ENCODE data around the gene TM4SF18.
A peak's percentile ranks its signal among the peaks of the same experiment; 100 is the strongest.

Gene TM4SF18

DNA sequence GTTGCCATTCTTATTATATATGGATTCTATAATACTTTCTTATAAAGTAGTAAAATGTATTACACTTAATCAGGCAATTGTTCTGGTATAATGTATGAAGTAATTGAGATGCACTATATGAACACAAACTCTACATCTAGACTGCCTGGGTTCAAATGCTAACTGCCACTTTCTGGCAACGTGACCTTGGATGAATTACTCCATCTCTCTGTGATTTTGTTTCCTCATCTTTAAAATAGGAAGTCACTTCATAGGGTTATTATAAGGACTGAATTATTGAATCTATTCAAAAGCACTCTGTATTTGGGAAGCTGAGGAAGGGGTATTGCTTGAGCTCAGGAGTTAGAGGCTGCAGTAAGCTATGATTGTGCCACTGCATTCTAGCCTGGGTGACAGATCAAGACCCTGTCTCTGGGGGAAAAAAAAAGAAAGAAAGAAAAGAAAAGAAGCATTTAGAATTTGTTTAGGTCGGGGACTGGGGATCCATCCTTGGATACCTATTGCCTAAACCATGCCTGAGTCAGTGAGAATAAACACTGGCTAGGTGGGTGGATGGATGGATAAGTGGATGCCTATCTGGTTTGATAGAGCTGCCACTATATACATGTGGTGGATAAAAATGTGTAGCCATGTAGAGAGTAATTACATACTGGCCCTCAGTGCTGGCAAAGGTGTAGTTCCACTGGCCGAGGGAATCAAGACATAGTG, 41.5 kb upstream of the TM4SF18 start:
- H4K91ac ChIP-seq (ENCODE audit: low read depth, low read length, poor library complexity), result no peak overlapping the region
- no peak overlapping the region for H2AFZ ChIP-seq (ENCODE audit: low read length)
- H3K18ac ChIP-seq (ENCODE audit: low read length), result no peak overlapping the region
- no peaks in the 10 kb centered on the region for H3K27me3 ChIP-seq (ENCODE audit: control insufficient read depth in 3 of 3, insufficient read depth in 3 of 3, low read depth in 1 of 3, low read length in 3 of 3)
- DNase-seq (ENCODE audit: low spot score), result no peak
- H3K14ac ChIP-seq (ENCODE audit: low read length), result no peak overlapping the region
- WGBS, 2 donors (ENCODE audit: extremely low coverage in 2 of 2, insufficient read length in 2 of 2, insufficient replicate concordance in 1 of 2), result no CpG with 5 or more reads among the region's 3 CpGs
- no peaks in the 10 kb centered on the region for H3K9me3 ChIP-seq (replicated peaks in 1 of 2; ENCODE audit: control insufficient read depth in 2 of 2, insufficient read depth in 1 of 2, low read depth in 1 of 2, low read length in 2 of 2)
- H3K4me2 ChIP-seq (ENCODE audit: insufficient read depth, low read length, poor library complexity, severe bottlenecking), result no peak overlapping the region
- peak overlapping the region; percentile 9 for H3K9ac ChIP-seq (ENCODE audit: low read depth, low read length, poor library complexity)
- H2BK120ac ChIP-seq (ENCODE audit: low read depth, low read length), result no peak overlapping the region
- H3K4me1 ChIP-seq (ENCODE audit: control insufficient read depth in 2 of 2, insufficient read depth in 1 of 2, low read depth in 1 of 2, low read length in 2 of 2), result peaks cover 2 to 6% of the 10 kb centered on the region in 2 donors
- H4K8ac ChIP-seq (ENCODE audit: low read depth, low read length), result no peak overlapping the region
- no peaks in the 10 kb centered on the region for H3K79me1 ChIP-seq (ENCODE audit: low read depth, low read length)
- H2BK15ac ChIP-seq (ENCODE audit: low read length), result no peak overlapping the region
- no peak overlapping the region for H2AK5ac ChIP-seq (ENCODE audit: low read depth, low read length)
- no peak overlapping the region for H3K4me3 ChIP-seq (ENCODE audit: low read length in 2 of 2)
- H2BK12ac ChIP-seq (ENCODE audit: low read length), result no peak overlapping the region
- H3K4ac ChIP-seq (ENCODE audit: low read length), result no peak overlapping the region
- H2BK5ac ChIP-seq (ENCODE audit: low read length), result no peak overlapping the region
- no peak overlapping the region for H3K27ac ChIP-seq (replicated peaks; ENCODE audit: low read length)
- no peaks in the 10 kb centered on the region for H3K36me3 ChIP-seq (replicated peaks in 1 of 2; ENCODE audit: control insufficient read depth in 2 of 2, insufficient read depth in 2 of 2, low read length in 2 of 2)
- H3K23ac ChIP-seq (ENCODE audit: low read depth, low read length, poor library complexity), result no peak overlapping the region

DNA sequence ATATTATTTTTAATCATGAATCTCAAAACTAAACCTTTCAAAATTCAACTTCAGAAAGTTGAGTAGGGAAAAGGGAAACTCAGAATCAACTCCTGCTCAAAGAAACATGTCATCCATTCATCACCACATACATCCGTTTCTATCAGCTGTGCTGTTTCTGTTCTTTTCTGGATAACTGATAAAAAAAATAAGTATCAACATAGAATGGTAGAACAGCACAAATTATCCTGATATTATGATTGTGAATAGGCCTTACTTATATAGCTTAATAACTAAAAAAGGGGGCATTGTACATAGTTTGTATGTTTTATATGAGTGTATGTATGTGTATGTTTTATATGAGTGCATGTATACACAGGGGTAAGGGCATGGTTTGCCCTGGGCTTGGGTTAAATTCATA, 41.0 kb upstream of the TM4SF18 start:
- no peak overlapping the region for H2BK5ac ChIP-seq (ENCODE audit: low read length)
- no peak overlapping the region for H2AK5ac ChIP-seq (ENCODE audit: low read depth, low read length)
- H3K9me3 ChIP-seq (replicated peaks in 1 of 2; ENCODE audit: control insufficient read depth in 2 of 2, insufficient read depth in 1 of 2, low read depth in 1 of 2, low read length in 2 of 2), result no peaks in the 10 kb centered on the region
- H3K23ac ChIP-seq (ENCODE audit: low read depth, low read length, poor library complexity), result no peak overlapping the region
- no peak overlapping the region for H4K91ac ChIP-seq (ENCODE audit: low read depth, low read length, poor library complexity)
- WGBS, 2 donors (ENCODE audit: extremely low coverage in 2 of 2, insufficient read length in 2 of 2, insufficient replicate concordance in 1 of 2), result no CpG with 5 or more reads among the region's 1 CpG
- H2BK120ac ChIP-seq (ENCODE audit: low read depth, low read length), result no peak overlapping the region
- no peaks in the 10 kb centered on the region for H3K36me3 ChIP-seq (replicated peaks in 1 of 2; ENCODE audit: control insufficient read depth in 2 of 2, insufficient read depth in 2 of 2, low read length in 2 of 2)
- H3K9ac ChIP-seq (ENCODE audit: low read depth, low read length, poor library complexity), result no peak overlapping the region
- H3K4me1 ChIP-seq (ENCODE audit: control insufficient read depth in 2 of 2, insufficient read depth in 1 of 2, low read depth in 1 of 2, low read length in 2 of 2), result peaks cover 2 to 6% of the 10 kb centered on the region in 2 donors
- H2BK15ac ChIP-seq (ENCODE audit: low read length), result no peak overlapping the region
- no peak overlapping the region for H2AFZ ChIP-seq (ENCODE audit: low read length)
- no peak overlapping the region for H2BK12ac ChIP-seq (ENCODE audit: low read length)
- no peaks in the 10 kb centered on the region for H3K27me3 ChIP-seq (ENCODE audit: control insufficient read depth in 3 of 3, insufficient read depth in 3 of 3, low read depth in 1 of 3, low read length in 3 of 3)
- H3K4ac ChIP-seq (ENCODE audit: low read length), result no peak overlapping the region
- DNase-seq (ENCODE audit: low spot score), result no peak
- H3K4me2 ChIP-seq (ENCODE audit: insufficient read depth, low read length, poor library complexity, severe bottlenecking), result no peak overlapping the region
- H3K79me1 ChIP-seq (ENCODE audit: low read depth, low read length), result no peaks in the 10 kb centered on the region
- no peak overlapping the region for H3K4me3 ChIP-seq (ENCODE audit: low read length in 2 of 2)
- no peak overlapping the region for H3K14ac ChIP-seq (ENCODE audit: low read length)
- no peak overlapping the region for H4K8ac ChIP-seq (ENCODE audit: low read depth, low read length)
- no peak overlapping the region for H3K18ac ChIP-seq (ENCODE audit: low read length)
- no peak overlapping the region for H3K27ac ChIP-seq (replicated peaks; ENCODE audit: low read length)

DNA sequence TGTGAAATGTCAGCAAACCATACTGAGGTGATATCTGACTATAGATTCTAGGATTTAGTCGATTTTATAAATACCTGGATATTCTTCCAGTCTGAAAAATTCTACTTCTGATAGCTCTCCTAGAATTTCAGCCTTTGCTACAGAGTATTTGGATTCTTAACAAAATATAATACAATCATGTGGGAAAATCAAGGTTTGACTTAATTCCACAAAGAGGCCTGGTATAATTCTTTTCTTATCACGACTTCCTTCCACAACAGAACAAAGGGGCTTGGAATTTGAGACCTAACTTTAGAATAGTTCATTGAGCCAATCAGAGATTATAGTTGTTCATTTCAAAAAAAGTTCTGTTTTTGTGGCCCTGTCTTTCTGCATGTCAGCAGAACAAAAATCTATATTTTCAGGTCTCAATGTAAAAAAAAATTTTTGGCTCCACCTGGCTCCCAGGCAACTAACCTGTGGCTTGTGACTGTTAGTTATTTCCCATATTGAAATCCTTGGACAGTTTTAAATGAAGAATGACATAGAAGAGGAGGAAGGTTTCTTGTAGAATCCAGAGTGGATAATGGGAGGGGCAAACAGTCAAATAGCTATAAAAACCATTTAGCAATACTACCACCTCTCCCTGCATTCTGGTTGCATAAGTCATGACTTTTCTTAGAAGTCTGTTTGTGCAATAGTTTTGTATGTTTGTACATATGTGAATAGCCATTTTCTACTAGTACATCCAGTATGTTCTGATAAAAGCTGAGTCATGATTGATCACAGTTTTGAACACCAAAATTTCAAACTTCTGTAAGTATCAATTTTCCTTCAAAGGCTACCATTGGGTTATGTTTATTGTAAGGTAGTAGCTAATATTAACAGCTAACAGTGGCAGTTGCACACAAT, 40.0 kb upstream of the TM4SF18 start:
- no CpG with 5 or more reads among the region's 2 CpGs for WGBS, 2 donors (ENCODE audit: extremely low coverage in 2 of 2, insufficient read length in 2 of 2, insufficient replicate concordance in 1 of 2)
- Histone ChIP-seq H3K18ac (ENCODE audit: low read length) (no peak overlapping the region), H3K9ac (ENCODE audit: low read depth, low read length, poor library complexity) (no peak overlapping the region), H3K9me3 (replicated peaks in 1 of 2; ENCODE audit: control insufficient read depth in 2 of 2, insufficient read depth in 1 of 2, low read depth in 1 of 2, low read length in 2 of 2) (no peaks in the 10 kb centered on the region), H3K27ac (replicated peaks; ENCODE audit: low read length) (no peak overlapping the region), H2BK15ac (ENCODE audit: low read length) (no peak overlapping the region), H2AFZ (ENCODE audit: low read length) (no peak overlapping the region), H3K36me3 (replicated peaks in 1 of 2; ENCODE audit: control insufficient read depth in 2 of 2, insufficient read depth in 2 of 2, low read length in 2 of 2) (no peaks in the 10 kb centered on the region), H3K14ac (ENCODE audit: low read length) (no peak overlapping the region), H3K23ac (ENCODE audit: low read depth, low read length, poor library complexity) (no peak overlapping the region), H2BK5ac (ENCODE audit: low read length) (no peak overlapping the region), H3K27me3 (ENCODE audit: control insufficient read depth in 3 of 3, insufficient read depth in 3 of 3, low read depth in 1 of 3, low read length in 3 of 3) (no peaks in the 10 kb centered on the region), H3K4ac (ENCODE audit: low read length) (no peak overlapping the region), H4K8ac (ENCODE audit: low read depth, low read length) (no peak overlapping the region), H3K79me1 (ENCODE audit: low read depth, low read length) (no peaks in the 10 kb centered on the region), H2BK12ac (ENCODE audit: low read length) (no peak overlapping the region), H2BK120ac (ENCODE audit: low read depth, low read length) (no peak overlapping the region), H4K91ac (ENCODE audit: low read depth, low read length, poor library complexity) (no peak overlapping the region), H3K4me3 (ENCODE audit: low read length in 2 of 2) (no peak overlapping the region), H3K4me1 (ENCODE audit: control insufficient read depth in 2 of 2, insufficient read depth in 1 of 2, low read depth in 1 of 2, low read length in 2 of 2) (peaks cover 2 to 6% of the 10 kb centered on the region in 2 donors), H2AK5ac (ENCODE audit: low read depth, low read length) (no peak overlapping the region), H3K4me2 (ENCODE audit: insufficient read depth, low read length, poor library complexity, severe bottlenecking) (no peak overlapping the region)
- DNase-seq (ENCODE audit: low spot score), result no peak

DNA sequence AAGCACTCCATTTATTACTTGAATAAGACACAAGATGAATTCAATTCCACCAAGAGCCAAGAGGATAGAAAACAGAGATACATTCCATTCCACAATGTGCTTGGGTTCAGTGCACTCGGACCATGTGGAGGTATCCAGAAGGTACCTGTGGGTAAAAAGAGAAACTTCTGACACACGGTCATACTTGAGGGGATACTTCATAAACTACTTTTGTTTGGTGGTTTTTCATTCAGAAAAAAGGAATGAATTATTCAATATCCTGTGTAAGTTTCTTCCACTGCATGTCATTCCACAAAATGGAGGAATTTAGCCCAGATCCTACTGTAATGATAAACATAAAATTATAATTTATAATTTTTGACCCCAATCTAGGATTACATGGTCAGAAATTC, 38.3 kb upstream of the TM4SF18 start:
- no peak overlapping the region for H3K4me2 ChIP-seq (ENCODE audit: insufficient read depth, low read length, poor library complexity, severe bottlenecking)
- no peaks in the 10 kb centered on the region for H3K79me1 ChIP-seq (ENCODE audit: low read depth, low read length)
- no peak overlapping the region for H3K23ac ChIP-seq (ENCODE audit: low read depth, low read length, poor library complexity)
- no peak for DNase-seq (ENCODE audit: low spot score)
- H3K36me3 ChIP-seq (replicated peaks in 1 of 2; ENCODE audit: control insufficient read depth in 2 of 2, insufficient read depth in 2 of 2, low read length in 2 of 2), result no peaks in the 10 kb centered on the region
- peaks cover 2 to 6% of the 10 kb centered on the region in 2 donors for H3K4me1 ChIP-seq (ENCODE audit: control insufficient read depth in 2 of 2, insufficient read depth in 1 of 2, low read depth in 1 of 2, low read length in 2 of 2)
- no peak overlapping the region for H2BK15ac ChIP-seq (ENCODE audit: low read length)
- H3K27me3 ChIP-seq (ENCODE audit: control insufficient read depth in 3 of 3, insufficient read depth in 3 of 3, low read depth in 1 of 3, low read length in 3 of 3), result no peaks in the 10 kb centered on the region
- no peak overlapping the region for H3K4me3 ChIP-seq (ENCODE audit: low read length in 2 of 2)
- no peak overlapping the region for H3K9ac ChIP-seq (ENCODE audit: low read depth, low read length, poor library complexity)
- H4K91ac ChIP-seq (ENCODE audit: low read depth, low read length, poor library complexity), result no peak overlapping the region
- no CpG with 5 or more reads among the region's 2 CpGs for WGBS, 2 donors (ENCODE audit: extremely low coverage in 2 of 2, insufficient read length in 2 of 2, insufficient replicate concordance in 1 of 2)
- H4K8ac ChIP-seq (ENCODE audit: low read depth, low read length), result no peak overlapping the region
- no peak overlapping the region for H2BK120ac ChIP-seq (ENCODE audit: low read depth, low read length)
- H2BK12ac ChIP-seq (ENCODE audit: low read length), result no peak overlapping the region
- no peak overlapping the region for H2AFZ ChIP-seq (ENCODE audit: low read length)
- H2AK5ac ChIP-seq (ENCODE audit: low read depth, low read length), result no peak overlapping the region
- no peak overlapping the region for H3K14ac ChIP-seq (ENCODE audit: low read length)
- no peaks in the 10 kb centered on the region for H3K9me3 ChIP-seq (replicated peaks in 1 of 2; ENCODE audit: control insufficient read depth in 2 of 2, insufficient read depth in 1 of 2, low read depth in 1 of 2, low read length in 2 of 2)
- H3K27ac ChIP-seq (replicated peaks; ENCODE audit: low read length), result no peak overlapping the region
- no peak overlapping the region for H2BK5ac ChIP-seq (ENCODE audit: low read length)
- H3K18ac ChIP-seq (ENCODE audit: low read length), result no peak overlapping the region
- no peak overlapping the region for H3K4ac ChIP-seq (ENCODE audit: low read length)
